K562 (cell line): Measurements from ENCODE around the gene RFPL2. TPM values are rescaled to one million over a fixed set of nuclear protein-coding genes. Genes with fewer than 3 reads are reported as not detected.

ENCODE experiments used
- ATAC-seq: fragments of 200-7000 bp; cut with Tn5 transposase; 3 replicates; pipeline ENCODE4 v1.9.1; 2020; ENCODE audit warnings: moderate library complexity
- Bru-seq: library from RNA; stranded (reverse); fragments of 400-500 nt; gene quantifications from one replicate; lab custom pipeline; 2021; lab: Mats Ljungman, UMichigan
- BruChase-seq, 2 experiments: library from RNA; stranded (reverse); fragments of 400-500 nt; gene quantifications; one replicate each; lab custom pipeline; 2021; lab: Mats Ljungman, UMichigan
- BruUV-seq: library from RNA; stranded (reverse); fragments of 400-500 nt; replicated peaks from 2 replicates; lab custom pipeline; 2021; lab: Mats Ljungman, UMichigan
- CTCF ChIA-PET: fragments of 300-600 bp; formaldehyde crosslinking; extraction: SDS; loops from one replicate; lab custom pipeline; 2021; ENCODE audit warnings: low intra/inter-chr PET ratio; lab: Yijun Ruan, JAX
- POLR2A ChIA-PET: fragments of 300-600, 350-650 bp; sonication (Branson Sonifier 250); formaldehyde crosslinking; extraction: SDS; loops from one replicate; lab custom pipeline; 2021; ENCODE audit warnings: antibody characterized with exemption, inconsistent platforms; lab: Yijun Ruan, JAX
- DNase-seq, 4 experiments: peaks; one replicate each; pipeline versions ENCODE4 v3.0.0 to v3.0.0-alpha.2; 2011 to 2018; ENCODE audit warnings: low spot score in 3 of 4, mixed read lengths in 3 of 4; ENCODE audit errors: extremely low read depth in 1 of 4
- FAIRE-seq: peaks from 2 replicates; lab custom pipeline; 2011; peaks lifted over from hg19 to GRCh38; lab: Jason Lieb, UNC
- H2AFZ ChIP-seq: 2 replicates; pipeline ENCODE4 v1.6.0; 2011; ENCODE audit warnings: low read depth, low read length, control low read depth, inconsistent platforms
- H3K27ac ChIP-seq: fragments of 200-600 bp; 3 replicates; pipeline ENCODE4 v1.8.0; 2011; ENCODE audit warnings: low read depth, mild to moderate bottlenecking, control low read depth, inconsistent platforms, low read length, moderate library complexity, mixed read lengths; ENCODE audit errors: extremely low read depth
- H3K27me3 ChIP-seq, 2 experiments: fragments of 300-600 bp in 1 of 2; 2 replicates in 1 of 2; 3 replicates in 1 of 2; pipeline versions ENCODE4 v1.6.0 to v1.8.0; 2011; ENCODE audit warnings: inconsistent platforms in 2 of 2, low read length in 2 of 2, mild to moderate bottlenecking in 1 of 2, mixed read lengths in 1 of 2, moderate library complexity in 1 of 2; ENCODE audit not compliant: control insufficient read depth in 2 of 2, insufficient read depth in 2 of 2
- H3K36me3 ChIP-seq: fragments of 300-600 bp; 3 replicates; pipeline ENCODE4 v1.8.0; 2011; ENCODE audit warnings: mild to moderate bottlenecking, low read length, inconsistent platforms; ENCODE audit not compliant: control insufficient read depth, insufficient read depth
- H3K4me1 ChIP-seq, 2 experiments: fragments of 200-600 bp in 1 of 2; replicated peaks in 1 of 2; 2 replicates in 1 of 2; 3 replicates in 1 of 2; pipeline versions ENCODE4 v1.5.1 to v1.8.0; 2011; ENCODE audit warnings: inconsistent platforms in 2 of 2, low read length in 2 of 2, mild to moderate bottlenecking in 1 of 2, mixed read lengths in 1 of 2, moderate library complexity in 1 of 2; ENCODE audit not compliant: control insufficient read depth in 2 of 2, insufficient read depth in 2 of 2
- H3K4me2 ChIP-seq: 2 replicates; pipeline ENCODE4 v1.6.1; 2011; ENCODE audit warnings: low read length, control low read depth, inconsistent platforms, mixed read lengths; ENCODE audit not compliant: insufficient read depth
- H3K4me3 ChIP-seq: fragments of 200-600 bp; sonication (generic), shearing (Covaris generic); 2 replicates; pipeline ENCODE4 v1.5.1; 2016; ENCODE audit warnings: control low read depth, inconsistent platforms
- H3K79me2 ChIP-seq: fragments of 200-600 bp; 3 replicates; pipeline ENCODE4 v1.8.0; 2011; ENCODE audit warnings: low read length, inconsistent platforms; ENCODE audit not compliant: control insufficient read depth, insufficient read depth
- H3K9ac ChIP-seq, 2 experiments: 2 replicates each; pipeline versions ENCODE4 v1.6.0 to v1.6.1; 2011; ENCODE audit warnings: low read depth in 2 of 2, low read length in 2 of 2, control low read depth in 1 of 2, inconsistent platforms in 1 of 2, mild to moderate bottlenecking in 1 of 2, mixed read lengths in 1 of 2; ENCODE audit not compliant: insufficient read depth in 1 of 2
- H3K9me1 ChIP-seq: one replicate; pipeline ENCODE4 v1.6.0; 2011; ENCODE audit warnings: inconsistent platforms, mild to moderate bottlenecking, low read length, moderate library complexity; ENCODE audit not compliant: control insufficient read depth, insufficient read depth
- H3K9me3 ChIP-seq: replicated peaks from 2 replicates; pipeline ENCODE4 v1.5.1; 2011; ENCODE audit warnings: low read depth, low read length, inconsistent platforms; ENCODE audit not compliant: control insufficient read depth, insufficient read depth
- H4K20me1 ChIP-seq: replicated peaks from 2 replicates; pipeline ENCODE4 v1.6.1; 2011; ENCODE audit warnings: low read length, inconsistent platforms, mixed read lengths; ENCODE audit not compliant: control insufficient read depth, insufficient read depth
- NRF1 ChIP-seq, 2 experiments: fragments of 450-650 bp; IDR thresholded peaks in 1 of 2; conservative IDR thresholded peaks in 1 of 2; 2 replicates each; pipeline ENCODE4 v1.6.1; 2014; ENCODE audit warnings: mild to moderate bottlenecking in 2 of 2
- PHF21A ChIP-seq: fragments of 450-650 bp; IDR thresholded peaks from 2 replicates; pipeline ENCODE4 v1.6.1; 2017; ENCODE audit warnings: low read depth, borderline replicate concordance
- WGBS: fragments of 100-300 bp; shearing (Covaris generic); methylation state at CpG from one replicate; pipeline ENCODE4 v1.1.6; 2016; ENCODE audit warnings: low coverage, mixed read lengths; ENCODE audit not compliant: insufficient coverage; ENCODE audit errors: missing lambda C conversion rate; 5-methylcytosine and 5-hydroxymethylcytosine counted together
- in situ Hi-C: fragments of 300-500 bp; cut with MboI; formaldehyde crosslinking; loops from 4 replicates; pipeline ENCODE4 v1.15.0; 2018; ENCODE audit warnings: inconsistent platforms, mixed read lengths
- intact Hi-C: fragments of 100-400 bp; cut with micrococcal nuclease; formaldehyde crosslinking; loops from 2 replicates; pipeline ENCODE4 v1.14.2; 2022
- long read RNA-seq, 3 experiments: library from polyadenylated mRNA in 2 of 3; library from RNA in 1 of 3; unstranded in 2 of 3; stranded (forward) in 1 of 3; transcript quantifications; one replicate each; pipeline ENCODE4 v2.0.0, GENCODE V29; 2019 to 2022
- polyA minus RNA-seq, 3 experiments: library from RNA; depleted of rRNA, polyadenylated mRNA; stranded (reverse); fragments of >200 nt; gene quantifications; 2 replicates each; pipeline ENCODE4 v1.2.3, GENCODE V29; 2011
- polyA plus RNA-seq, 8 experiments: library from polyadenylated mRNA; depleted of rRNA in 4 of 8; stranded (reverse) in 5 of 8; unstranded in 3 of 8; fragments of >200 nt; fragmentation: Nextera tagmentation in 2 of 8; fragmentation: Illumina TruSeq in 1 of 8; extraction: Ambion mirVana in 2 of 8; extraction: Trizol in 1 of 8; gene quantifications; 2 replicates each; pipeline versions ENCODE4 v1.2.1 to v1.2.3, GENCODE V29; 2011 to 2014; ENCODE audit warnings: inconsistent platforms in 1 of 8, missing spikeins in 1 of 8
- total RNA-seq, 7 experiments: library from RNA; depleted of rRNA in 6 of 7; stranded (reverse); fragments of >200 nt in 6 of 7; fragmentation: Illumina TruSeq in 2 of 7; extraction: Trizol in 2 of 7; gene quantifications; 2 replicates each; pipeline versions ENCODE4 v1.2.1 to v1.2.3, GENCODE V29; 2011 to 2021; ENCODE audit warnings: low replicate concordance in 1 of 7

The RFPL2 gene
- not detected in 2 replicates for total RNA-seq (2011; cell fraction: chromatin; rRNA removed; ENCODE audit: low replicate concordance)
- total RNA-seq (2011; cell fraction: nucleolus; rRNA removed): not detected in 2 replicates
- not detected in 2 replicates for total RNA-seq (2011; cell fraction: nucleoplasm; rRNA removed)
- total RNA-seq (2014; rRNA removed) (not detected in 2 replicates), total RNA-seq (2014; rRNA removed; fragmentation: Illumina TruSeq; extraction: Trizol) (not detected in 2 replicates), total RNA-seq (2015; rRNA removed; fragmentation: Illumina TruSeq; extraction: Trizol) (not detected in 2 replicates), total RNA-seq (2021) (not detected in 2 replicates), polyA plus RNA-seq (2011; rRNA removed) (not detected in 2 replicates), polyA plus RNA-seq (2014; fragmentation: Illumina TruSeq; extraction: Trizol) (not detected in 2 replicates), polyA plus RNA-seq (2014; fragmentation: Nextera tagmentation; extraction: Ambion mirVana) (not detected), polyA plus RNA-seq (2014; rRNA removed) (not detected in 2 replicates), polyA minus RNA-seq (2011; rRNA and poly(A)+ RNA removed) (not detected in 2 replicates), Bru-seq, nascent RNA (percentile 8 among the genes with signal in this experiment), BruChase-seq, experiment 1, labeled RNA remaining after a 2-hour chase (not detected), BruChase-seq, experiment 2, labeled RNA remaining after a 6-hour chase (not detected)
- polyA plus RNA-seq (2011; cell fraction: cytosol; rRNA removed): not detected in 2 replicates
- not detected in 2 replicates for polyA plus RNA-seq (2011; cell fraction: nucleus; rRNA removed)
- not detected in 2 replicates for polyA plus RNA-seq (2012)
- polyA minus RNA-seq (2011; cell fraction: cytosol; rRNA and poly(A)+ RNA removed): not detected in 2 replicates
- not detected in 2 replicates for polyA minus RNA-seq (2011; cell fraction: nucleus; rRNA and poly(A)+ RNA removed)
- long read RNA-seq, experiment 1: 0 reads
- long read RNA-seq, experiment 2: 0 reads
- long read RNA-seq, experiment 3: 0 reads

DNA sequence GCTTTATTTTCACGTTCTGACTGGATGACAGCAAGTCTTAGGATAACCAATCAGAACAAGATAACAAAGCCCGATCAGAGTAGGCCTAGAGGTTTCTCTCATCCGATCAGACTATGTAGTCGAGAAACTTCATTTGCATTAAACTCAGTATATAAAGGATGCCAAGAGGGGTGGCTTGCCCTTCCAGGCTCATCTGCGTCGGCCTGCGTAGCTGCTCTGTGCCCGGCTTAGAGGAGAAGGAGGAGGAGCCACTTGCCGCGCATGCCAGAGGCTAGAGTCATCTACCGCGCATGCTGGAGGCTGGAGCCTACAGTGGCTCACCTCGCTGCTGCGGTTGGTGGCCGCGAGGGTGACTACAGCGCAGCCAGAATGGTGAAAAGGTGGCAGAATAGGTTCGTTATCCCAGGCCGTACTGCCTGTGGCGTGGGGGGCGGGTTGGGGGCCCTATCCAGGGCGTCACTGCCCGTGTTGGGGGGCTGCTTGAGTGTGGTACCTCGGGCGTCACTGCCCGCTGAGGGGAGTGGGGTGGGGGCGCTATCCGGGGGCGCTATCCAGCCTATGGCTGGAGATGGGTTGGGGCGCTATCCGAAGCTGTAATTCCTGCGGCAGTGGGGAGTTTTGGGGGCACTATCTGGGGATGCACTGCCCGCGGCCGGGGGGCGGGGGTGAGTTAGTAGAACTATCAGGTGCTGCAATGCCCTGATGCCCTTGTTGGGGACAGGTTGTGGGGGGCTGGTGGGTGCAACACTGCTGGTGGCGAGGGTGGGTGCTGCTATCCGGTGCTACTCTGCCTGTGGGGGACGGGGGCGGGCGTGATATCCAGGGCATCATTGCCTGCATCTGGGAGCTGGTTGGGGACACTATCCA is at the start of gene RFPL2:
Gene RFPL2, minus strand, starts transcription at position 218 of the 867 bp plus-strand sequence. CDS start 2,622 bp downstream, outside the sequence.
- TF ChIP-seq PHF21A (no peak), NRF1 (conservative IDR thresholded peaks at IDR 0.05 in 1 of 2, IDR thresholded peaks at IDR 0.05 in 1 of 2) (peak; percentile 74 to 77)
- ChIA-PET POLR2A (no interaction called here), CTCF (no interaction called here)
- no peaks in the 10 kb centered on the region for H4K20me1 ChIP-seq
- DNase-seq: peak in 1 of 4 experiments; percentile 5
- intact Hi-C loops: no loop called here
- in situ Hi-C loops: no loop called here
- FAIRE-seq: no peak
- no TSS peak for BruUV-seq
- H2AFZ ChIP-seq: no peak within 1 kb of the TSS
- H3K4me3 ChIP-seq: no peak within 1 kb of the TSS
- no peaks in the 10 kb centered on the region for H3K9me1 ChIP-seq
- no peaks in the 10 kb centered on the region for H3K79me2 ChIP-seq
- H3K27ac ChIP-seq: no peak within 1 kb of the TSS
- H3K27me3 ChIP-seq: peaks cover 0 to 24% of the 10 kb centered on the region in 2 experiments; a peak in 3 of 5 replicates
- H3K9me3 ChIP-seq: no peaks in the 10 kb centered on the region
- 9% methylated on average over 17 of the region's 41 CpGs for WGBS
- peaks cover 0 to 26% of the 10 kb centered on the region in 2 experiments; a peak in 2 of 5 replicates for H3K4me1 ChIP-seq
- ATAC-seq: peak; percentile 59
- no peak within 1 kb of the TSS for H3K4me2 ChIP-seq
- no peak within 1 kb of the TSS for H3K9ac ChIP-seq
- no peaks in the 10 kb centered on the region for H3K36me3 ChIP-seq
